Lower leg skin (tissue), 4 donors: ENCODE data around the gene GRB10. TPM values are rescaled to one million over a fixed set of nuclear protein-coding genes. Genes with fewer than 3 reads are reported as not detected.

Experiments
- DNase-seq, 2 donors: peaks; one replicate each; pipeline ENCODE4 v3.0.0-alpha.2; 2019; ENCODE audit warnings: low spot score in 2 of 2
- H3K4me3 ChIP-seq: fragments of 200-600 bp; sonication (generic); 2 replicates; pipeline ENCODE4 v1.5.1; 2017; ENCODE audit warnings: mild to moderate bottlenecking, low read depth; ENCODE audit not compliant: poor library complexity, severe bottlenecking
- CTCF ChIP-seq, 3 donors: fragments of 450-650 bp; IDR thresholded peaks; one replicate each; pipeline ENCODE4 v1.5.1; 2016; ENCODE audit warnings: antibody characterized with exemption in 3 of 3, mild to moderate bottlenecking in 3 of 3, moderate library complexity in 2 of 3
- POLR2A ChIP-seq, 2 donors: fragments of 450-650 bp; IDR thresholded peaks; one replicate each; pipeline ENCODE4 v1.6.1; 2016 to 2017; ENCODE audit warnings: antibody characterized with exemption in 2 of 2, mild to moderate bottlenecking in 1 of 2, moderate library complexity in 1 of 2
- WGBS, 2 donors: methylation state at CpG; one replicate each; pipeline ENCODE4 v1.1.5; 2018; 5-methylcytosine and 5-hydroxymethylcytosine counted together
- intact Hi-C: fragments of 100-400 bp; cut with DNase I; formaldehyde crosslinking; loops from one replicate; pipeline ENCODE4 v1.15.0; 2023; ENCODE audit warnings: low total_unique reads
- total RNA-seq, 4 donors: library from RNA; depleted of rRNA; stranded (reverse); fragments of >200 nt; gene quantifications; one replicate each; pipeline ENCODE4 v1.1.0, GENCODE V29; 2016

GRB10 gene
- total RNA-seq, 4 donors from 2014 or later = 6.6 to 25.7 (median 15.2) TPM

DNA sequence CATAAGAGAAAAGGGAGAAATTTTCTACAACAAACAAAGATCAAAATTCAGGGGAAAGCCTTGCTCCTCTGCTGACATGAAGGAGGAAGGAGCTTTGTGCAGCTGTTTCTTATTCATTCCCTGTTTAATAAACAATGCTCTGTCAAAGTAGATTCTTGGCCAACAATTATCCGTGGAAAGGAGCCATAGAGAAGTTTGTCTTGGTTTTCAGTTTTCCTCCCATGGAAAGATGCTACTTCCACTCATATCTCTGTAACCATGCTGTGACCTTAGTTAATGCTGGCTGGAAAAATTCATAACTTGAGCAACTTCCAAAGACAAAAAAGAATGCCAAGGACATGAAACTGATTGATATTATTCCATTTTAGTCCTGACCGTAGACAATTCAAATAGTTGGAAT lies 225.6 kb downstream of the GRB10 start:
- intact Hi-C loops = no loop called here
- 55 to 63% methylated on average over 2 of the region's 2 CpGs for WGBS, 2 donors
- no peak for DNase-seq

DNA sequence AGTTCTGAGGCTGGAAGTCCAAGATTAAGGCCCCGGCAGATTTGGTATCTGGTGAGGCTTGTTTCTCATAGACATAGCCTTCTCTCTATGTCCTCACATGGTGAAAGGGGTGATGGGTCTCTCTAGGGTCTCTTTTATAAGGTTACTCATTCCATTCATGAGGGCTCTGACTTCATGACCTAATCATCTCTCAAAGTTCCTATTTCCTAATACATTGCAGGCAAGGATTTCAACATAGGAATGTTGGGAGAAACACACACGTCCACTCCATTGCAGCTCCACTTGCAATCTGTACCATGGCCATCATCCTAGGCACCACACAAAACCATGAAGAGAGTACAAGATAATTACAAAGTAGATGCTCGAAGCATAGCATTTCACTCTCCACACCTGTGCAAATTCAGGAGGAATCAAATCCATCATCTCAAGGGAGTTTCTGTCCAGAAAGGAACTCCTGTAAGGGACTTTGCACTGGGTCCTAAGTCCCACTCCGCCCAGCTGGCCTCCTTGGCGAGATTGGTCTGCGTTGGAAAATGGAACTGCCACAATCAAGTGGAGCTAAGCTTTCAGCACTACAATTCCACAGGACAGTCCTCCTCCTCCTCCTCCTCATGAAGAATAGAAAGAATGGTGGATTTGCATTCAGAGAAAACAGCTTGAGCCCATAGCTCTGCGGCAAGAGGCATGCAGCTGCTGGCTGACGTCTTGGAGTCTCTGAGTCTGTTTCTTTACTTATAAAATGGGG lies 226.3 kb downstream of the GRB10 start:
- no peak for TF ChIP-seq POLR2A (IDR thresholded peaks at IDR 0.05)
- TF ChIP-seq CTCF (IDR thresholded peaks at IDR 0.05) = no peak
- no peak for DNase-seq
- 59 to 64% methylated on average over 8 of the region's 8 CpGs for WGBS, 2 donors
- H3K4me3 ChIP-seq = no peak overlapping the region
- intact Hi-C loops = no loop called here

More for the DNA sequence above, 225.6 kb downstream of the GRB10 start:
- no peak for TF ChIP-seq CTCF (IDR thresholded peaks at IDR 0.05)
- no peak for TF ChIP-seq POLR2A (IDR thresholded peaks at IDR 0.05)
- H3K4me3 ChIP-seq = no peak overlapping the region

DNA sequence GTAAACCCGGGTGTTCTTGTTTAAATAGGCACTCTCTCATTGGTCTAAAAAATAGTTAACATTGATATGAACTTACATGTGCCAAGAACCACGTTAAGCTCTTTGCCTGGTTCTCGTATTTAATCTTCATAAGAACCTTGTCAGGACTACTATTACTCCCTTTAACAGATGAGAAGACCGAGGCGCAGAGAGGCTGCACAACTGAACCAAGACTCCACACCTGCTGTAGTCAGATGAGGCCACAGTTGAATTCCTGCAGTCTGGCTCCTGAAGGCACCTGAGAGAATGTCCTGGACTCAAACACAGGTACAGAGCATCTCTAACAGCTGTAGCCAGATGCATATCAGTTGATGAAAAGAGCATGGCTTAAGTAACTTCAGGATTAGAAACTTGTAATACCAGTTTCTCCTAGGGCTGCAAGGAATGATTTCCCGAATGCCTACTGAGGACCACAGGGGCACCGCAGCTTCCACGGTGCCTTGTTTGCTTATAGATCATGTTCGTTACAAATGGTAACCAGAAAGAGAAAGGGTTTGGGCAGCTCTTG lies 227.0 kb downstream of the GRB10 start:
- intact Hi-C loops = no loop called here
- WGBS, 2 donors = 76 to 87% methylated on average over 9 of the region's 9 CpGs
- TF ChIP-seq CTCF (IDR thresholded peaks at IDR 0.05) (no peak), POLR2A (IDR thresholded peaks at IDR 0.05) (no peak)
- no peak for DNase-seq
- no peak overlapping the region for H3K4me3 ChIP-seq

DNA sequence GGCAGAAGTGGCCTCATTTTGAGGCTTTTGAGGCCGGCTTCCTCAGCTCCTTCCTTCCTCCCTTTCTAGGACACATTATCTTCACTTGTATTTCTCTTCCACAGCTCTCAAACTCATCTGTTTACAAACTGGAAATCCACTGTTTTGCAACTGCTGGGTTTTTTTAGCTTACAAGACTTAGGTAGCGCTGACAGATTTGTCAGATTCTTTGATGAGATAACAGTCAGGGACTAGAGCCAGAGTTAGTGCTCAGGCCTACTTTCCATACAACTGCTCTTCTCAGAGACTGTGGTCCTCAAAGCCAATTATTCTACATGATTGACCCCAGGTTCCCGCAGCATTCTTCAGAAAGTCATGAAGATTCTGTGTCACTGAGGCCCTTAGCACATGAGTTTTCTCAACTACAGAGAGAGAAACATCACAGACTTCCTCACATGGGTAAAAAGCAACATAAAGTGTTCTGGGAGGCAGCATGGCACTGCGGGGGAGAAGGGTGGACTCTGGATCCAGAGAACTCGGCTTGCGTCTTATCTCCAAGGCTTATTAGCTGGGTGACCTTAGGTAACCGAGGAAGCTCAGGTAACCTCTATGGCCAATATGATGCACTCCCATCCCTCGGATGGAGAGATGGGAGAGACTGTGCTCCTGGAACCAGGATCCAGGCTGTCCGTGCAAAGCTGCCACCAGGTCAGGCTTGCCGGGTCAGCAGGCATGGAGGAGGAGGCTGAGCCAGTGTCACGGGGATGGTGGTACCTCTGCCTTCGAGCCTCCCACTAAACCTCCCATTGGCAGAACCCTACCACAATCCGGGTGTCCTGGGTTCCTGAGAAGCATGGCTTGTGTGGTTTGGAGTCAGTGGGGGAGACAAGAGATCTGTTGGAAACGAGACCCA lies 228.0 kb downstream of the GRB10 start:
- no peak overlapping the region for H3K4me3 ChIP-seq
- DNase-seq = no peak
- TF ChIP-seq CTCF (IDR thresholded peaks at IDR 0.05) = no peak
- no peak for TF ChIP-seq POLR2A (IDR thresholded peaks at IDR 0.05)
- intact Hi-C loops = no loop called here
- WGBS, 2 donors = 84 to 85% methylated on average over 12 to 14 of the region's 14 CpGs

- intact Hi-C loops = no loop called here
- 48 to 51% methylated on average over 3 of the region's 3 CpGs for WGBS, 2 donors
Observed at GRCh38 chr7:50553973-50554372, 228.7 kb downstream of the GRB10 start.

More at GRCh38 chr7:50553973-50554372, 228.7 kb downstream of the GRB10 start:
- no peak overlapping the region for H3K4me3 ChIP-seq
- no peak for TF ChIP-seq CTCF (IDR thresholded peaks at IDR 0.05)
- TF ChIP-seq POLR2A (IDR thresholded peaks at IDR 0.05) = no peak
- no peak for DNase-seq
